Cardiac fibroblast (primary cell): Measurements from ENCODE around the gene NDUFA13.
A peak's percentile ranks its signal among the peaks of the same experiment; 100 is the strongest.

Experiments used
- DNase-seq, 2 donors: peaks; one replicate each; pipeline versions ENCODE4 v3.0.0 to v3.0.0-alpha.2; 2010; ENCODE audit warnings: low read depth in 2 of 2
- H3K4me3 ChIP-seq, 2 donors: replicated peaks in 1 of 2; 1 replicate in 1 of 2; 2 replicates in 1 of 2; pipeline ENCODE4 v1.5.1; 2011; ENCODE audit warnings: low read depth in 2 of 2, low read length in 2 of 2, mild to moderate bottlenecking in 2 of 2, moderate library complexity in 1 of 2
- TF ChIP-seq, protein P1 (sequence below): IDR thresholded peaks from one replicate; pipeline ENCODE4 v1.5.1; 2011; ENCODE audit warnings: low read depth, mild to moderate bottlenecking, low read length, inconsistent platforms

Gene NDUFA13

DNA sequence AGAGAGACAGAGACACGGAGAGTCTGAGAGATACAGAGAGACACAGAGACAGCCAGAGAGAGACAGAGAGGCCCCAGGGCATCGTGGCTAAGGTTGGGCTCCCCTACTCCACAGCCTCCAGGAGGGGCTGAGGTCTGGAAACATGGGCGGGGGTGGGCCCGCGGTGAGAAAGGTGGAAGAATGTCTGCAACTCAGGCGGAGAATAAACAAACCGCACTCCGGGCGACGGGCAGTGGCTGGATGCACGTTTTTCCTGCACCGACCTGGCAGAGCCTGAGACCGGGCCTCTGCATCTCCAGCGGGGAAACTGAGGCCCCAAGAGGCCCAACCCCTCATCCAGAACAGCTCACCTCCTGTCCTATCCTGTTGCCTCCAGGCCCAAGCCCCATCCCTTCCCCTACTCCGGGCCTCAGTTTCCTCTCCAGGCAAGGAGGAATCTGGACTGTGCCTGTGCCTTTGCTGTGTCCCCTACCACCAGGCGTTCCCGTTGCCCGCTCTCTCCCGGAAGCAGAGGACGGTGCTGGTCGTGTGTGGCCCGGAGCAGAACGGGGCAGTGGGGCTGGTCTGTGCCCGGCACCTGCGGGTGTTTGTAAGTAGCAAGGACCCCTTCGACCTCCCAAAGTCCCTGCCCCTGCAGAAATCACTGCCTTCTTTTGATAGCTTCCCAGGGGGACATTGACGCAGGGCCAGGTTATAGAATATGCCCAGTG lies 18.7 kb downstream of the NDUFA13 start:
- TF ChIP-seq, protein P1, sequence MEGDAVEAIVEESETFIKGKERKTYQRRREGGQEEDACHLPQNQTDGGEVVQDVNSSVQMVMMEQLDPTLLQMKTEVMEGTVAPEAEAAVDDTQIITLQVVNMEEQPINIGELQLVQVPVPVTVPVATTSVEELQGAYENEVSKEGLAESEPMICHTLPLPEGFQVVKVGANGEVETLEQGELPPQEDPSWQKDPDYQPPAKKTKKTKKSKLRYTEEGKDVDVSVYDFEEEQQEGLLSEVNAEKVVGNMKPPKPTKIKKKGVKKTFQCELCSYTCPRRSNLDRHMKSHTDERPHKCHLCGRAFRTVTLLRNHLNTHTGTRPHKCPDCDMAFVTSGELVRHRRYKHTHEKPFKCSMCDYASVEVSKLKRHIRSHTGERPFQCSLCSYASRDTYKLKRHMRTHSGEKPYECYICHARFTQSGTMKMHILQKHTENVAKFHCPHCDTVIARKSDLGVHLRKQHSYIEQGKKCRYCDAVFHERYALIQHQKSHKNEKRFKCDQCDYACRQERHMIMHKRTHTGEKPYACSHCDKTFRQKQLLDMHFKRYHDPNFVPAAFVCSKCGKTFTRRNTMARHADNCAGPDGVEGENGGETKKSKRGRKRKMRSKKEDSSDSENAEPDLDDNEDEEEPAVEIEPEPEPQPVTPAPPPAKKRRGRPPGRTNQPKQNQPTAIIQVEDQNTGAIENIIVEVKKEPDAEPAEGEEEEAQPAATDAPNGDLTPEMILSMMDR, result no peak
- no peak overlapping the region for H3K4me3 ChIP-seq
- no peak for DNase-seq

GRCh38 chr19:19535311-19536191 lies 19.5 kb downstream of the NDUFA13 start:
- H3K4me3 ChIP-seq, result no peak overlapping the region
- DNase-seq, result no peak
- TF ChIP-seq, protein P1, result no peak

GRCh38 chr19:19537075-19538048 lies 21.3 kb downstream of the NDUFA13 start:
- H3K4me3 ChIP-seq, result no peak overlapping the region
- DNase-seq, result no peak
- TF ChIP-seq, protein P1, result no peak

DNA sequence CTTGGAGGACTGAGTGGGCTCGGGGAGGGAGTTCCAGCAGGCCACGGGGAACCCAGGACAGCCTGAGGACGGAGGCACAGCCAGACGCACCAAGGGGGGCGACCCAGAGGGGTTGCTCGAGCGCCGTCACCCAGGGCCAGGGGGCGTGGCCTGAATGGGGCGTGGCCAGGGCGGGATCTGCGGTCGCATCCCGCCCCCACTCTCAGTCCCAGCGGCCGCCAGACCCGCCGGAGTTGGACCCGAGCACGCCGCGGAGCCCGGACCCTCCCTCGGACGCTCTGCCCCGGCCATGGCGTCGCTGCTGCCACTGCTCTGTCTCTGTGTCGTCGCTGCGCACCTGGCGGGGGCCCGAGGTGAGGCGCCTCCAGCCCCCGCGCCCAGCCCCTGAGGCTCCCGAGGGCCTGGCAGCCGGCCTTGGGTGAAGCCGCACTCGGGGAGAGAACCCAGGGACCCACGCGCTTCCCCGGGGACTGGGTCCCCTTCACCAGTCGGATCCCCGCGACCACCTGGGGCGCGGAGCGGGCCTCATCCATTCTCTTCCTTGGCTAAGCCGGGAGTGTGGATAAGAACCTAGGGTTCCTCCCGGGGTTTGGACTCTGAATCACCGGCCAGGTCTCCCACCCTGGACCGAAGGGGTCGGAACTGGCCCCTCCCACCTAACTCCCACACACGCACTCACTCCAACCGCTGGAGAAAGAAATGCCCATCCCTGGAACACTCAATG lies 22.2 kb downstream of the NDUFA13 start, which contains the start of gene CILP2:
Gene CILP2 (plus strand): TSS at position 205 of the 724 bp plus-strand sequence. CDS start 85 bp downstream, at position 290.
- TF ChIP-seq, protein P1, result no peak
- no peak within 1 kb of the TSS for H3K4me3 ChIP-seq
- DNase-seq, result no peak

DNA sequence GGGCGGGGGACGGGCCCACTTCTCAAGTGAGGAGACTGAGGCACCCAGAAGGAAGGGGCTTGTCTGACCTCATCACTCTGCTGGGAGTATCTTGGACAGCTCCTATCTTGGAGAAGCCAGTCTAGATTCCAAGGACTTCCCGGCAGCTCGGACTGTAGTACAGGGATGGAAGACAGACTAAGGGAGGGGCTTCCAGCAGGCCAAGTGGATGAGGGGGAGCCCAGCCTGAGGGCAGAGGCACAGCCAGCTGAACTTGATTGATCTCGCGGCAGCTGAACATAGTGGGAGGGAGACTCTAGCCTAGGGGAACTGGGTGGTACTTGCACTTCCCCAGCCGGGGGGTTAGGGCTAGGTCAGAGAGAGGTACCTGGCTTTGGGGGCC lies 22.8 kb downstream of the NDUFA13 start:
- TF ChIP-seq, protein P1, result no peak
- H3K4me3 ChIP-seq, result no peak overlapping the region
- DNase-seq, result peak in 1 of 2 donors; percentile 20

DNA sequence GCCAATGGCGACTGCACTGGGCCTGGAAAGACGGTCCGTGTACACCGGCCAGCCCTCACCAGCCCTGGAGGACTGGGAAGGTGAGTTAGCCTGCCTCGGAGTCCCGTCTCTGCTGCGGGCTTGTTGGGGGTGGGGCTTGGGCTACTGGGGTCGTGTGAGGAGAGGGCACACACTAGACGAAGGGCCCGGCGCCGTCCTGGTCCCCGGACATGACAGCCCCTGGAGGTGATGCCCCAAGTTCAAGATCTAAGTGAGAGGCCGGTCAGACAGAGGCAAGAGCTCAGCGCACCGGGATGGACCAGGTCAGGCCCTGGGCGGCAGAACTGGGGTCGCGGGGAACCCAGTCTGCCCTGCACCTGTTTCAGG lies 23.7 kb downstream of the NDUFA13 start:
- DNase-seq, result no peak
- H3K4me3 ChIP-seq, result no peak overlapping the region
- TF ChIP-seq, protein P1, result no peak
